NCI-H748 treated with DMSO at 0.1 percent for 48 hours (cell line): ENCODE results near the gene RAPGEF3.

Source experiments
- DNase-seq: peaks from one replicate; lab custom pipeline; 2025; lab: John Stamatoyannopoulos, UW

Gene RAPGEF3

GRCh38 chr12:47775100-47775911 is 16.6 kb upstream of the RAPGEF3 start:
- DNase-seq, result no peak

- no peak for DNase-seq
Observed at GRCh38 chr12:47774663-47775062, 16.0 kb upstream of the RAPGEF3 start.

- no peak for DNase-seq
Observed at GRCh38 chr12:47773858-47774580, 15.3 kb upstream of the RAPGEF3 start.

GRCh38 chr12:47773062-47773857 is 14.6 kb upstream of the RAPGEF3 start, which contains the start of gene SLC48A1:
Gene SLC48A1 (plus strand): TSS chr12:47773238. CDS start chr12:47773305, 67 bp downstream.
- peak; percentile 26 for DNase-seq

- no peak for DNase-seq
Observed at GRCh38 chr12:47772738-47773061, 14.0 kb upstream of the RAPGEF3 start.

GRCh38 chr12:47772094-47772660 is 13.5 kb upstream of the RAPGEF3 start:
- no peak for DNase-seq

GRCh38 chr12:47771304-47771703 is 12.6 kb upstream of the RAPGEF3 start:
- no peak for DNase-seq

- DNase-seq, result no peak
Observed at GRCh38 chr12:47770086-47770726, 11.5 kb upstream of the RAPGEF3 start.

- DNase-seq, result no peak
Observed at GRCh38 chr12:47769234-47770085, 10.8 kb upstream of the RAPGEF3 start.

GRCh38 chr12:47768323-47768811 is 9.7 kb upstream of the RAPGEF3 start:
- no peak for DNase-seq

- DNase-seq, result peak; percentile 34
Observed at GRCh38 chr12:47767216-47767724, 8.6 kb upstream of the RAPGEF3 start.

GRCh38 chr12:47766502-47767215 is 8.0 kb upstream of the RAPGEF3 start:
- DNase-seq, result no peak

GRCh38 chr12:47763481-47764346 is 5.0 kb upstream of the RAPGEF3 start:
- DNase-seq, result no peak

GRCh38 chr12:47762850-47763465 is 4.3 kb upstream of the RAPGEF3 start:
- no peak for DNase-seq

- no peak for DNase-seq
Observed at GRCh38 chr12:47758584-47758833, 171 bp downstream of the RAPGEF3 start.

- DNase-seq, result no peak
Observed at GRCh38 chr12:47757840-47758583, 668 bp downstream of the RAPGEF3 start.

GRCh38 chr12:47757364-47757839 is 1.3 kb downstream of the RAPGEF3 start:
- DNase-seq, result no peak
